ENCODE data around the gene HYLS1.
"Not testable (repeated sequence)": the region's sequence is repeated elsewhere in the genome, so short reads cannot be mapped to it uniquely, and the experiment has no call there.

DNA sequence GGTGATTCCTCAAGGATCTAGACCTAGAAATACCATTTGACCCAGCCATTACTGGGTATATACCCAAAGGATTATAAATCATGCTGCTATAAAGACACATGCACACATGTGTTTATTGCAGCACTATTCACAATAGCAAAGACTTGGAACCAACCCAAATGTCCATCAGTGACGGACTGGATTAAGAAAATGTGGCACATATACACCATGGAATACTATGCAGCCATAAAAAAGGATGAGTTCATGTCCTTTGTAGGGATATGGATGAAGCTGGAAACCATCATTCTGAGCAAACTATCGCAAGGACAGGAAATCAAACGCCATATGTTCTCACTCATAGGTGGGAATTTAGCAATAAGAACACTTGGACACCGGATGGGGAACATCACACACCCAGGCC is 22.1 kb upstream of the HYLS1 start:
- TF ChIP-seq, protein P1, sequence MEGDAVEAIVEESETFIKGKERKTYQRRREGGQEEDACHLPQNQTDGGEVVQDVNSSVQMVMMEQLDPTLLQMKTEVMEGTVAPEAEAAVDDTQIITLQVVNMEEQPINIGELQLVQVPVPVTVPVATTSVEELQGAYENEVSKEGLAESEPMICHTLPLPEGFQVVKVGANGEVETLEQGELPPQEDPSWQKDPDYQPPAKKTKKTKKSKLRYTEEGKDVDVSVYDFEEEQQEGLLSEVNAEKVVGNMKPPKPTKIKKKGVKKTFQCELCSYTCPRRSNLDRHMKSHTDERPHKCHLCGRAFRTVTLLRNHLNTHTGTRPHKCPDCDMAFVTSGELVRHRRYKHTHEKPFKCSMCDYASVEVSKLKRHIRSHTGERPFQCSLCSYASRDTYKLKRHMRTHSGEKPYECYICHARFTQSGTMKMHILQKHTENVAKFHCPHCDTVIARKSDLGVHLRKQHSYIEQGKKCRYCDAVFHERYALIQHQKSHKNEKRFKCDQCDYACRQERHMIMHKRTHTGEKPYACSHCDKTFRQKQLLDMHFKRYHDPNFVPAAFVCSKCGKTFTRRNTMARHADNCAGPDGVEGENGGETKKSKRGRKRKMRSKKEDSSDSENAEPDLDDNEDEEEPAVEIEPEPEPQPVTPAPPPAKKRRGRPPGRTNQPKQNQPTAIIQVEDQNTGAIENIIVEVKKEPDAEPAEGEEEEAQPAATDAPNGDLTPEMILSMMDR (IDR thresholded peaks at IDR 0.05): not testable (repeated sequence)
- TF ChIP-seq POLR2AphosphoS5 (IDR thresholded peaks at IDR 0.05; ENCODE audit: insufficient read depth in 1 of 2, low read depth in 1 of 2); POLR2A (IDR thresholded peaks at IDR 0.05): not testable (repeated sequence)
